ENCODE data around the gene NCKAP1. TPM values are rescaled to one million over a fixed set of nuclear protein-coding genes. Genes with fewer than 3 reads are reported as not detected.

The NCKAP1 gene
- total RNA-seq, 1 experiment from 2014 or later, result 112 TPM

GRCh38 chr2:183068561-183068960 is 30.3 kb upstream of the NCKAP1 start:
- no peak for TF ChIP-seq CTCF (conservative IDR thresholded peaks at IDR 0.05)
- no peaks in the 10 kb centered on the region for H3K27me3 ChIP-seq (ENCODE audit: insufficient read depth, low read length)
- H3K18ac ChIP-seq (ENCODE audit: insufficient read length, low read depth, low read length), result no peak overlapping the region
- no peaks in the 10 kb centered on the region for H3K4me1 ChIP-seq (ENCODE audit: insufficient read depth, low read length)
- H4K91ac ChIP-seq (ENCODE audit: insufficient read length, low read depth, low read length), result no peak overlapping the region
- no peak overlapping the region for H3K14ac ChIP-seq (ENCODE audit: insufficient read depth, low read length)
- H2BK120ac ChIP-seq (ENCODE audit: low read depth, low read length, poor library complexity, severe bottlenecking), result no peak overlapping the region
- Mint-ChIP-seq H3K4me3 (no peak overlapping the region), H3K27ac (no peak overlapping the region), H3K36me3 (ENCODE audit: insufficient read depth in 1 of 3, low read depth in 3 of 3) (peaks cover 2 to 12% (median 4%) of the 10 kb centered on the region in 3 experiments; a peak in 3 of 7 replicates), H3K9me3 (peaks cover 12 to 18% of the 10 kb centered on the region in 2 experiments), H3K4me1 (peaks cover 7 to 10% of the 10 kb centered on the region in 2 experiments), H3K27me3 (ENCODE audit: low read depth) (no peaks in the 10 kb centered on the region; the same call in 1 of the 2 replicates)
- no peak overlapping the region for H2AK5ac ChIP-seq (ENCODE audit: insufficient read length, low read length)
- H4K8ac ChIP-seq (replicated peaks; ENCODE audit: insufficient read length, low read depth, low read length), result no peak overlapping the region
- H2AFZ ChIP-seq (ENCODE audit: low read length), result no peak overlapping the region
- WGBS (ENCODE audit: extremely low coverage, insufficient read length, low lambda C conversion rate), result no CpG with 5 or more reads among the region's 3 CpGs
- no peak overlapping the region for H2BK15ac ChIP-seq (ENCODE audit: low read depth, low read length)
- no peak overlapping the region for H3K23ac ChIP-seq (ENCODE audit: insufficient read length, low read depth, low read length)
- H3K23me2 ChIP-seq (ENCODE audit: insufficient read length, low read depth, low read length, poor library complexity, severe bottlenecking), result no peaks in the 10 kb centered on the region
- H2BK12ac ChIP-seq (ENCODE audit: insufficient read length, low read depth, low read length), result no peak overlapping the region
- H3T11ph ChIP-seq (ENCODE audit: low read length), result no peak overlapping the region
- H2BK20ac ChIP-seq (ENCODE audit: low read depth, low read length, poor library complexity, severe bottlenecking), result no peak overlapping the region
- no peaks in the 10 kb centered on the region for H3K79me1 ChIP-seq (ENCODE audit: insufficient read depth, low read depth, low read length, poor library complexity, severe bottlenecking)
- peaks cover 10% of the 10 kb centered on the region for H3K9me3 ChIP-seq (ENCODE audit: control insufficient read depth, low read depth, low read length)
- no peak overlapping the region for H3K27ac ChIP-seq (ENCODE audit: insufficient read length, low read depth, low read length)
- H4K20me1 ChIP-seq (ENCODE audit: control insufficient read depth, insufficient read depth, insufficient read length), result no peaks in the 10 kb centered on the region
- no peak overlapping the region for H4K5ac ChIP-seq (ENCODE audit: insufficient read length, low read depth, low read length)
- no peak overlapping the region for H3K56ac ChIP-seq (ENCODE audit: insufficient read length, low read depth, low read length)
- H3K79me2 ChIP-seq (ENCODE audit: insufficient read depth, low read length), result no peaks in the 10 kb centered on the region
- no peak overlapping the region for H3K9ac ChIP-seq (ENCODE audit: extremely low read depth, insufficient read length, low read length)
- H3K4me2 ChIP-seq (ENCODE audit: insufficient read depth, insufficient read length, low read length), result no peak overlapping the region
- no peak for DNase-seq
- H3K4ac ChIP-seq (ENCODE audit: low read depth, low read length), result no peak overlapping the region
- no peak overlapping the region for H2BK5ac ChIP-seq (ENCODE audit: insufficient read length, low read length)

Measured in H9 (cell line).